BE2C (cell line): ENCODE data around the gene ARHGEF25.

Experiments used
- DNase-seq: peaks from one replicate; pipeline ENCODE4 v3.0.0-alpha.2; 2020
- H3K27me3 ChIP-seq: fragments of 250-450 bp; sonication (Bioruptor Pico); 2 replicates; pipeline ENCODE4 v1.5.1; 2020; ENCODE audit warnings: mild to moderate bottlenecking
- H3K36me3 ChIP-seq: fragments of 250-450 bp; sonication (Bioruptor Pico); 2 replicates; pipeline ENCODE4 v1.5.1; 2020; ENCODE audit warnings: mild to moderate bottlenecking
- H3K4me1 ChIP-seq: fragments of 250-450 bp; sonication (Bioruptor Pico); 2 replicates; pipeline ENCODE4 v1.5.1; 2020
- H3K4me3 ChIP-seq: 2 replicates; pipeline ENCODE4 v1.5.1; 2011; ENCODE audit warnings: low read depth, low read length
- H3K9me3 ChIP-seq: fragments of 250-450 bp; sonication (Bioruptor Pico); 2 replicates; pipeline ENCODE4 v1.5.1; 2020
- CTCF ChIP-seq: IDR thresholded peaks from 2 replicates; pipeline ENCODE4 v1.5.1; 2012; ENCODE audit warnings: mild to moderate bottlenecking, low read depth, low read length

Gene ARHGEF25

DNA sequence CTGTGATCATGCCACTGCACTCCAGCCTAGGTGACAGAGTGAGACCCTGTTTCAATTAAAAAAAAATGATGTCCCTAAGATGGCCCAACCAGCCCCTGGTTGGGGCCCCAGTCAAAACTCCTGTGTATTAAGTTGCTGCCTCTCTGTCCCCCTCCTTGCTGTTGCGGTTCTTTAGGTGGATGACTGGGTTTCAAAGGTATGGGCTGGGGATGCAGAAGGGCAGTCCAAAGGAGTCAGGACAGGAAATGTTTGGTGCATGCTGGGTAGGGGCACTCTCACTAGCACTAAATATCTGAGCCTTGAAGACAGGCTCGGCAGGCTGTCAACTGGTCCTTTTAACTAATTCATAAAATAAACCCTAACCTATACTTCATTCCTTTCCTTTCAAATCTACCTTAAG, 32.2 kb upstream of the ARHGEF25 start:
- no peak overlapping the region for H3K4me3 ChIP-seq
- H3K27me3 ChIP-seq: no peaks in the 10 kb centered on the region
- no peak for TF ChIP-seq CTCF
- peaks cover 13% of the 10 kb centered on the region for H3K36me3 ChIP-seq
- DNase-seq: no peak
- H3K4me1 ChIP-seq: no peaks in the 10 kb centered on the region
- H3K9me3 ChIP-seq: no peaks in the 10 kb centered on the region

- no peak for DNase-seq
- Histone ChIP-seq H3K27me3 (no peaks in the 10 kb centered on the region), H3K9me3 (no peaks in the 10 kb centered on the region), H3K4me1 (no peaks in the 10 kb centered on the region), H3K36me3 (peaks cover 13% of the 10 kb centered on the region), H3K4me3 (no peak overlapping the region)
- no peak for TF ChIP-seq CTCF
These were observed 31.4 kb upstream of the ARHGEF25 start for GRCh38 chr12:57579677-57580465.

- Histone ChIP-seq H3K4me3 (no peak overlapping the region), H3K27me3 (no peaks in the 10 kb centered on the region), H3K36me3 (peaks cover 13% of the 10 kb centered on the region), H3K4me1 (no peaks in the 10 kb centered on the region), H3K9me3 (no peaks in the 10 kb centered on the region)
- TF ChIP-seq CTCF: no peak
- DNase-seq: peak; percentile 34
These were observed 30.8 kb upstream of the ARHGEF25 start for GRCh38 chr12:57580466-57580795.

- H3K36me3 ChIP-seq: peaks cover 13% of the 10 kb centered on the region
- H3K4me3 ChIP-seq: no peak overlapping the region
- H3K9me3 ChIP-seq: no peaks in the 10 kb centered on the region
- TF ChIP-seq CTCF: no peak
- H3K4me1 ChIP-seq: no peaks in the 10 kb centered on the region
- DNase-seq: no peak
- H3K27me3 ChIP-seq: no peaks in the 10 kb centered on the region
These were observed 29.4 kb upstream of the ARHGEF25 start for GRCh38 chr12:57581802-57582201.

DNA sequence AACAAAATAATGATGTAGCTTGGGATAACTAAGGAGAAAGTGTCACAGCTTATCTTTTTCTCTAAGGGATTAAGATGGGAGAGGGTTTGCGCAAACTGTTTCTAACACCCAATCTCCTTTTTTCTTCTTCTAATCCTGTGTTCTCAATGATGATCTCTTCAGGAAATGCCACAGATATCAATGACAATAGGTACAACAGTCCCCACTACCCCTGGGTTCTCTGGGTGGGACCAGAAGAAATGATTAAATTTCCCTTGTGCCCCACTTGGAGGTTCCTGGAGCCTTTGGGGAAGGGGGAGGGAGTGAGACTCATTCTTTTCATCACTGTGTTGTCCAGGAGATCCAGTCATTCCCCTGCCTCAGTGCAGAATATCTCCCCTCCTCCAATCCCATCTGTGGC, 28.8 kb upstream of the ARHGEF25 start:
- H3K27me3 ChIP-seq: no peaks in the 10 kb centered on the region
- H3K4me3 ChIP-seq: no peak overlapping the region
- H3K4me1 ChIP-seq: no peaks in the 10 kb centered on the region
- no peak for DNase-seq
- H3K9me3 ChIP-seq: no peaks in the 10 kb centered on the region
- no peak for TF ChIP-seq CTCF
- H3K36me3 ChIP-seq: peaks cover 13% of the 10 kb centered on the region

DNA sequence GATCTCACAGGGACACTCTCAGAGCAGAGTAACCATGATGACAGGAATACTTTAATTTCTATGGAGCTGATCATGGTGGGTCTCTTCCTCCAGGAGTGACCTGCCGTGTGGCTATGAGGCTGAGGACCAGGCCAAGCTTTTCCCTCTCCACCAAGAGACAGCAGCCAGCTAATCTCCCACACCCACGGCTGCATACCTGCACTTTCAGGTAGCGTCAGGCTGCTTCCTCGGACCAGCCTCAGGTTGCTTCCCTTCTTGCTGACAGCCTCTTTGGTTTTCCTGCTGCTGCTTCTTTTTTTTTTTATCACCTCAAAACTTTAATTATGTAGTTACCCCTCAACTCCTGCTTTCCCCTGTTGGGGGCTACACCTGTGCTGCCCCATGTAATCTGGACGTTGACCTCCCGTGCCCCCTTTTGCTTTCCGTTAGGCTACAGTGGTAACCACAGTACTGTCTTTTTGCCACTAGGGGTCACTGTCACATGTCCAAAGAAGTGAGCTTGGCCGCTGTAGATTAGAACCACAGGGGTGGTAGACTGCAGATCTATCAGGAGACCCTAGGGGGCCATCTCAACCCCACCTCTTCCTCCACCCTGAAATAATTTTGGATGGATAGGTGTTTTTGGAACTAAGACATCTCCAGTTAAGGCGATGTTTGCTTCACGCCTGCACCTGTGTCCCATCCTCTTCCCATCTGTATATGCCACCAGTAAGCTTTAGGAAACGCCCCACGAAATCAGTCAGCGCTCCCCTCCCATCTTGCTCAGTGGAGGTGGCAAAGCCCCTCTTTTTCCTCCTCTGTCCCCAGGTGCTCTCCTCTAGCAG, 28.0 kb upstream of the ARHGEF25 start:
- Histone ChIP-seq H3K36me3 (peaks cover 6% of the 10 kb centered on the region), H3K4me3 (no peak overlapping the region), H3K4me1 (no peaks in the 10 kb centered on the region), H3K27me3 (no peaks in the 10 kb centered on the region), H3K9me3 (no peaks in the 10 kb centered on the region)
- peak; percentile 99 for TF ChIP-seq CTCF
- DNase-seq: peak; percentile 82
